CD8-positive, alpha-beta memory T cell (primary cell): ENCODE measurements around the gene ZNF397. TPM values are rescaled to one million over a fixed set of nuclear protein-coding genes. Genes with fewer than 3 reads are reported as not detected.

Experiments
- CTCF ChIA-PET: fragments of 350-600 bp; sonication (Branson Sonifier 250); formaldehyde crosslinking; loops from one replicate; lab custom pipeline; 2021; ENCODE audit warnings: antibody characterized with exemption; lab: Charles Lee
- POLR2A ChIA-PET: fragments of 350-600 bp; sonication (Branson Sonifier 250); formaldehyde crosslinking; loops from one replicate; lab custom pipeline; 2021; ENCODE audit warnings: antibody characterized with exemption; lab: Charles Lee
- DNase-seq, 5 donors: peaks; one replicate each; pipeline versions ENCODE4 v3.0.0 to v3.0.0-alpha.2; 2020 to 2022; ENCODE audit warnings: mixed read lengths in 1 of 5
- H3K27ac ChIP-seq: one replicate; pipeline ENCODE4 v1.7.0; 2013; ENCODE audit warnings: low read depth, mild to moderate bottlenecking, low read length, moderate library complexity
- H3K27me3 ChIP-seq: 2 replicates; pipeline ENCODE4 v1.7.0; 2013; ENCODE audit warnings: low read length, mild to moderate bottlenecking; ENCODE audit not compliant: insufficient read depth, poor library complexity, severe bottlenecking
- H3K36me3 ChIP-seq: 2 replicates; pipeline ENCODE4 v1.7.0; 2013; ENCODE audit warnings: mild to moderate bottlenecking, low read length, moderate library complexity; ENCODE audit not compliant: insufficient read depth
- H3K4me1 ChIP-seq: 2 replicates; pipeline ENCODE4 v1.7.0; 2013; ENCODE audit warnings: mild to moderate bottlenecking, low read length, moderate library complexity; ENCODE audit not compliant: insufficient read depth
- H3K4me3 ChIP-seq: 2 replicates; pipeline ENCODE4 v1.7.0; 2013; ENCODE audit warnings: mild to moderate bottlenecking, low read length
- H3K9me3 ChIP-seq: 2 replicates; pipeline ENCODE4 v1.7.0; 2013; ENCODE audit warnings: mild to moderate bottlenecking, low read length
- H3K27ac Mint-ChIP-seq, 8 donors: one replicate each; pipeline ENCODE4 v1.8.0; 2020 to 2021; ENCODE audit warnings: mixed read lengths in 8 of 8, mild to moderate bottlenecking in 6 of 8, inconsistent platforms in 3 of 8, moderate library complexity in 3 of 8
- H3K27me3 Mint-ChIP-seq, 2 donors: one replicate each; pipeline ENCODE4 v1.8.0; 2020 to 2021; ENCODE audit warnings: mixed read lengths in 2 of 2, mild to moderate bottlenecking in 1 of 2, moderate library complexity in 1 of 2
- H3K36me3 Mint-ChIP-seq, 3 donors: one replicate each; pipeline ENCODE4 v1.8.0; 2020 to 2021; ENCODE audit warnings: mixed read lengths in 3 of 3, inconsistent platforms in 1 of 3, mild to moderate bottlenecking in 1 of 3
- H3K4me1 Mint-ChIP-seq, 3 donors: one replicate each; pipeline ENCODE4 v1.8.0; 2020 to 2021; ENCODE audit warnings: mixed read lengths in 3 of 3, inconsistent platforms in 1 of 3, mild to moderate bottlenecking in 1 of 3
- H3K4me3 Mint-ChIP-seq, 7 donors: one replicate each; pipeline ENCODE4 v1.8.0; 2020 to 2021; ENCODE audit warnings: mixed read lengths in 7 of 7, mild to moderate bottlenecking in 6 of 7, moderate library complexity in 4 of 7, inconsistent platforms in 2 of 7
- H3K9me3 Mint-ChIP-seq, 5 donors: one replicate each; pipeline ENCODE4 v1.8.0; 2020 to 2022; ENCODE audit warnings: mixed read lengths in 5 of 5, mild to moderate bottlenecking in 3 of 5, moderate library complexity in 2 of 5, inconsistent platforms in 1 of 5
- polyA plus RNA-seq: library from polyadenylated mRNA; unstranded; fragments of 300-500 nt; fragmentation: Illumina TruSeq; gene quantifications from one replicate; pipeline ENCODE4 v1.2.3, GENCODE V29; 2021
- total RNA-seq, 2 experiments: library from RNA; stranded (reverse); gene quantifications; one replicate each; pipeline ENCODE4 v1.2.3, GENCODE V29; 2021

Gene ZNF397
- total and polyA plus RNA-seq, 3 experiments from 2014 or later = 6.7 to 22.5 (median 20.9) TPM

DNA sequence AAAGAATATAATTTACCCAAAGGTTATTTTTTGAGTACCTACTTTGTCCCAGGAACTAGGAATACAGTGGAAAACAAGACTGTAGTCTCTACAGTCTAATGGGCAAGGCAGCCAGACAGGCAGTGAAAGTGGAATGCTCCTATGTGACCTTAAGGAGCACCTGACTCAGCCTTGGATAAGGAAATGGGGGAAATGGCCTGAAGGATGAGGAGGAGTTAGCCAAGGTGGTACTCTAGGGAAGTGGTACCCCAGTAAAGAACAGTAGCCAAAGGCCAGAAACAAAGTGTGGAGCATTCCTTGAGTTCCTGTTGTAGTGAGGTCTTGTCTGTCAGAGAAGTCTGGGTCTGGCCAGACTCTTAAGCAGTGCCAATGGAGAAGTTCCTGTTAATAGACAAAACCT, 6.0 kb downstream of the ZNF397 start:
- H3K4me3 Mint-ChIP-seq = no peak overlapping the region
- peaks cover 56 to 87% (median 66%) of the 10 kb centered on the region in 3 donors for H3K36me3 Mint-ChIP-seq
- ChIA-PET CTCF (no interaction called here), POLR2A (no interaction called here)
- no peaks in the 10 kb centered on the region for H3K9me3 ChIP-seq
- H3K27me3 ChIP-seq = no peaks in the 10 kb centered on the region
- H3K27ac ChIP-seq = no peak overlapping the region
- H3K4me1 Mint-ChIP-seq = peaks cover 13 to 41% (median 33%) of the 10 kb centered on the region in 3 donors
- DNase-seq = no peak
- no peak overlapping the region for H3K4me3 ChIP-seq
- peaks cover 13% of the 10 kb centered on the region for H3K4me1 ChIP-seq
- peaks cover 50% of the 10 kb centered on the region for H3K36me3 ChIP-seq
- no peaks in the 10 kb centered on the region for H3K27me3 Mint-ChIP-seq
- H3K9me3 Mint-ChIP-seq = peaks cover 0 to 4% (median 2%) of the 10 kb centered on the region in 5 donors
- H3K27ac Mint-ChIP-seq = peak overlapping the region in 4 of 8 donors; percentile 26 to 85 (median 53)

GRCh38 chr18:35247412-35248249, 6.8 kb downstream of the ZNF397 start:
- Histone ChIP-seq H3K36me3 (peaks cover 46% of the 10 kb centered on the region), H3K27ac (no peak overlapping the region), H3K9me3 (no peaks in the 10 kb centered on the region), H3K27me3 (no peaks in the 10 kb centered on the region), H3K4me3 (no peak overlapping the region), H3K4me1 (peaks cover 5% of the 10 kb centered on the region)
- Mint-ChIP-seq H3K27ac (no peak overlapping the region), H3K27me3 (no peaks in the 10 kb centered on the region), H3K36me3 (peaks cover 54 to 88% (median 74%) of the 10 kb centered on the region in 3 donors), H3K4me1 (peaks cover 13 to 33% (median 25%) of the 10 kb centered on the region in 3 donors), H3K4me3 (no peak overlapping the region), H3K9me3 (peaks cover 0 to 6% (median 3%) of the 10 kb centered on the region in 5 donors)
- no peak for DNase-seq
- CTCF ChIA-PET = no interaction called here
- POLR2A ChIA-PET = no interaction called here

DNA sequence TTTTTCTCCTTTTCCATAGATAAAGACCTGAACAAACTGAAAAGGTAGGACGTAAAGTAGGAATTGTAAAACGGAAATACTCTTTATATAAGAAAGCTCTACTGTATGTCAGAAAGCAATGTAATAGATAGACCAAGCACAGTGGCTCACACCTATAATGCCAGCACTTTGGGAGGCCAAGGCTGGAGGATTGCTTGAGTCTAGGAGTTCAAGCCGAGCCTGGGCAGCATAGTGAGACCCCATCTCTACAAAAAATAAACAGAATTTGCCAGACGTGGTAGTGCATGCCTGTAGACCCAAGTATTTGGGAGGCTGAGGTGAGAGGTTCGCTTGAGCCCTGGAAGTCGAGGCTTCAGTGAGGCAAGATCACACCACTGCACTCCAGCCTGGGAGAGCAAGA, 7.6 kb downstream of the ZNF397 start:
- Histone ChIP-seq H3K36me3 (peaks cover 40% of the 10 kb centered on the region), H3K27me3 (no peaks in the 10 kb centered on the region), H3K4me1 (no peaks in the 10 kb centered on the region), H3K27ac (no peak overlapping the region), H3K9me3 (peaks cover 4% of the 10 kb centered on the region), H3K4me3 (no peak overlapping the region)
- Mint-ChIP-seq H3K27ac (no peak overlapping the region), H3K4me3 (no peak overlapping the region), H3K27me3 (no peaks in the 10 kb centered on the region), H3K4me1 (peaks cover 12 to 25% (median 20%) of the 10 kb centered on the region in 3 donors), H3K36me3 (peaks cover 57 to 88% (median 80%) of the 10 kb centered on the region in 3 donors), H3K9me3 (peaks cover 0 to 14% (median 10%) of the 10 kb centered on the region in 5 donors)
- no peak for DNase-seq
- ChIA-PET POLR2A (no interaction called here), CTCF (no interaction called here)

DNA sequence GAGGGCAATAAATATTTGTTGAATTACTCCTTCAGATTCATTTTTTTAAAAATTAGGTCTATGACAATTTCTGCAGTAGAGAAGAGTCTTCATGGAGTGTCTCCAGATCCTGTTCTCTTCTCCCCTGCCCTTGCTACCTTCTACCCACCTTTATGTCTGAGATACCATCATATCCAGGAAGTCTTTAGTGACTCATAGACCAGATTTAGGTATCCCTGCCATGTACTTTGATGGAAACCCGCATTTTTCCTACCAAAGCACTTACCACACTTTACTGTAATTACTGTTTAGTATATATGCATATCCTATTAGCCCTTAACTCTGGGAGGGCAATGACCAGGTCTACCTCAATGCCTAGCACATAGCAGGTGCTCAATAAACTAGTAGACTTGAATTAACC, 11.6 kb downstream of the ZNF397 start:
- peaks cover 0 to 22% (median 20%) of the 10 kb centered on the region in 5 donors for H3K9me3 Mint-ChIP-seq
- H3K27ac Mint-ChIP-seq = no peak overlapping the region

DNA sequence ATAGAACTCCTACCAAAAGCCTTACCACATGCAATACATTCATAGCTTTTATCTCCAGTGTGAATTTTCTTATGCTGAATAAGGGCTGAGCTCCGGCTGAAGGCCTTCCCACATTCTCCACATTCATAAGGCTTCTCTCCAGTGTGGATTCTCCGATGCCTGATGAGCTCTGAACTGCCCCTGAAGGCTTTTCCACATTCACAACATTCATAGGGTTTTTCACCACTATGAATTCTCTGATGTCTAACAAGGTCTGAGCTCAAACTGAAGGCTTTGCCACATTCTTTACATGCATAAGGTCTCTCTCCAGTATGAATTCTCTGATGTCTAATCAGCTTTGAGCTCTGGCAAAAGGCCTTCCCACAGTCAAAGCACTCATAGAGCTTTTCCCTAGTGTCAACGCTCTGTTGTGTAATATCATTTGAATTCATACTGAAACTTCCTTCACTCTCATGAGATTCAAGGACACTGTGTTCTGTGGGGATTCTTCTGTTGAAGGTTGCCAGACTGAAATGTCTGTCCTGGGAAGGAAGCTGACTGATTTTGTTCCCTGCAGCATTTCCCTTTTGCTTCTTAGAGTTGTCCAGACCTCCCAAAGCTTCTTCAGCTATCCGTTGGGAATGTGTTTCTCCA, 12.9 kb downstream of the ZNF397 start:
- DNase-seq = no peak
- H3K4me3 Mint-ChIP-seq = no peak overlapping the region
- no peaks in the 10 kb centered on the region for H3K27me3 ChIP-seq
- peaks cover 36 to 69% (median 65%) of the 10 kb centered on the region in 3 donors for H3K36me3 Mint-ChIP-seq
- H3K9me3 ChIP-seq = peaks cover 7% of the 10 kb centered on the region
- no peak overlapping the region for H3K27ac Mint-ChIP-seq
- H3K4me3 ChIP-seq = no peak overlapping the region
- ChIA-PET POLR2A (no interaction called here), CTCF (interaction anchor here (1.3 kb wide), 1 partner anchor 227 kb away, joined by 3 read pairs; no protein-coding TSS in a partner anchor)
- H3K4me1 ChIP-seq = no peaks in the 10 kb centered on the region
- H3K36me3 ChIP-seq = peaks cover 5% of the 10 kb centered on the region
- no peak overlapping the region for H3K27ac ChIP-seq
- H3K4me1 Mint-ChIP-seq = peaks cover 0 to 5% (median 0%) of the 10 kb centered on the region in 3 donors
- H3K9me3 Mint-ChIP-seq = peaks cover 0 to 22% (median 20%) of the 10 kb centered on the region in 5 donors
- H3K27me3 Mint-ChIP-seq = no peaks in the 10 kb centered on the region

More for the DNA sequence above, 11.6 kb downstream of the ZNF397 start:
- Histone ChIP-seq H3K9me3 (peaks cover 7% of the 10 kb centered on the region), H3K4me1 (no peaks in the 10 kb centered on the region), H3K27ac (no peak overlapping the region), H3K4me3 (no peak overlapping the region), H3K27me3 (no peaks in the 10 kb centered on the region), H3K36me3 (peaks cover 9% of the 10 kb centered on the region)
- H3K4me3 Mint-ChIP-seq = no peak overlapping the region
- ChIA-PET POLR2A (no interaction called here), CTCF (no interaction called here)
- H3K27me3 Mint-ChIP-seq = no peaks in the 10 kb centered on the region
- DNase-seq = no peak
- peaks cover 35 to 72% (median 68%) of the 10 kb centered on the region in 3 donors for H3K36me3 Mint-ChIP-seq
- H3K4me1 Mint-ChIP-seq = peaks cover 0 to 5% (median 0%) of the 10 kb centered on the region in 3 donors

DNA sequence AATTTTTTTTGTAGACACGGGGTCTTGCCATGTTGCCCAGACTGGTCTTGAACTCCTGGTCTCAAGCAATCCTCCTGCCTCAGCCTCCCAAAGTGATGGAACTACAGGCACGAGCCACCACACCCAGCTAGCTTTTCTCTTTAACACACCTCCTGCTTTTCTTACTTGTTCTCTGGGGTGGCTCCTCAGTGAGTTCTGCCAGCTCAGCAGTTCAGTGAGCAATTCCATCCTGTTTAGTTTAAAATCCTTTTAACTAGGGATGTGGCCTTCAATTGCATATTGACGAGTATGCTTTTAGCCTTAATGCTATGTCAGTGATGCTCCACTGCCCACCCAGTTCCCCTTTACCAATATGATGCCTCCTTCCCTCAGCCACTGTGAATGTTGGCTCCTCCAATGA, 16.1 kb downstream of the ZNF397 start:
- Histone ChIP-seq H3K36me3 (peaks cover 5% of the 10 kb centered on the region), H3K27ac (no peak overlapping the region), H3K9me3 (peaks cover 7% of the 10 kb centered on the region), H3K4me3 (no peak overlapping the region), H3K4me1 (no peaks in the 10 kb centered on the region), H3K27me3 (no peaks in the 10 kb centered on the region)
- DNase-seq = no peak
- ChIA-PET CTCF (no interaction called here), POLR2A (no interaction called here)
- Mint-ChIP-seq H3K9me3 (peaks cover 0 to 22% (median 19%) of the 10 kb centered on the region in 5 donors), H3K4me1 (no peaks in the 10 kb centered on the region), H3K27me3 (no peaks in the 10 kb centered on the region), H3K4me3 (no peak overlapping the region), H3K36me3 (peaks cover 28 to 57% (median 50%) of the 10 kb centered on the region in 3 donors), H3K27ac (peak overlapping the region in 1 of 8 donors; percentile 54)

DNA sequence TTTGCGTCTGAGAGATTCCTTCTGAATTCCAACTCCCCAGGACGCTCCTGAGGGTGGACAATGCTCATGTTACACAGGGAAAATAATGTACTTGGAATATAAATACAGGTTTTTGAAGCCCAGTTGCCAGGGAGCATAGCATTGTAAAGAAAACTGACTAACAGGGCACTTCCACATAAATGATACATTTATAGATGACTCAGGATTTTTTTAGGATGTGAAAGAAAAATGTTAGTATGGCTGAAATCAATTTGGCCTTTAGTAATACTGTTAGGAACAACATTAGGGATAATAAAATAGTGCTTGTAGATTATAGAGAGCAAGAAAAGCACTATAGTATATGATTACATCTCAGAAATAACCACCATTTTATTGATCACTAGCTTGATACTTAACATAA, 23.6 kb downstream of the ZNF397 start:
- no peaks in the 10 kb centered on the region for H3K36me3 ChIP-seq
- no peak for DNase-seq
- H3K4me1 Mint-ChIP-seq = peaks cover 23 to 36% (median 35%) of the 10 kb centered on the region in 3 donors
- H3K27ac Mint-ChIP-seq = peak overlapping the region in 3 of 8 donors; percentile 10 to 17 (median 14)
- H3K27me3 Mint-ChIP-seq = peaks cover 0 to 1% of the 10 kb centered on the region in 2 donors
- ChIA-PET CTCF (no interaction called here), POLR2A (no interaction called here)
- no peaks in the 10 kb centered on the region for H3K27me3 ChIP-seq
- H3K4me3 ChIP-seq = no peak overlapping the region
- no peak overlapping the region for H3K27ac ChIP-seq
- H3K9me3 Mint-ChIP-seq = no peaks in the 10 kb centered on the region
- H3K9me3 ChIP-seq = no peaks in the 10 kb centered on the region
- H3K36me3 Mint-ChIP-seq = peaks cover 3 to 26% (median 4%) of the 10 kb centered on the region in 3 donors
- peak overlapping the region in 1 of 7 donors; percentile 86 for H3K4me3 Mint-ChIP-seq
- peaks cover 6% of the 10 kb centered on the region for H3K4me1 ChIP-seq
